ENCODE measurements around the gene CD84. TPM values are rescaled to one million over a fixed set of nuclear protein-coding genes. Genes with fewer than 3 reads are reported as not detected.
"Not testable (repeated sequence)": the region's sequence is repeated elsewhere in the genome, so short reads cannot be mapped to it uniquely, and the experiment has no call there.

Gene CD84
- total RNA-seq, 4 donors from 2014 or later = 1.8 to 5.8 (median 2.4) TPM

- Histone ChIP-seq H3K9me3 (no peaks in the 10 kb centered on the region), H3K27ac (no peak overlapping the region), H3K36me3 (no peaks in the 10 kb centered on the region), H3K4me1 (no peaks in the 10 kb centered on the region), H3K27me3 (no peaks in the 10 kb centered on the region), H3K4me3 (replicated peaks in 1 of 3) (no peak overlapping the region)
- intact Hi-C loops (cut with DNase I) = no loop called here
- no peak for DNase-seq
- 80% methylated on average over 5 of the region's 5 CpGs for WGBS, 2 donors
- TF ChIP-seq POLR2A (IDR thresholded peaks at IDR 0.05) (no peak), CTCF (IDR thresholded peaks at IDR 0.05) (no peak)
Observed at GRCh38 chr1:160538985-160539651, 40.2 kb downstream of the CD84 start.

- WGBS, 2 donors = 94 to 95% methylated on average over 8 of the region's 8 CpGs
- H3K9me3 ChIP-seq = no peaks in the 10 kb centered on the region
- intact Hi-C loops (cut with DNase I) = no loop called here
- H3K4me1 ChIP-seq = no peaks in the 10 kb centered on the region
- no peak overlapping the region for H3K4me3 ChIP-seq (replicated peaks in 1 of 3)
- no peak overlapping the region for H3K27ac ChIP-seq
- TF ChIP-seq CTCF (IDR thresholded peaks at IDR 0.05) (no peak), POLR2A (IDR thresholded peaks at IDR 0.05) (no peak)
- DNase-seq = no peak
- H3K36me3 ChIP-seq = no peaks in the 10 kb centered on the region
- no peaks in the 10 kb centered on the region for H3K27me3 ChIP-seq
Observed at GRCh38 chr1:160537714-160538665, 41.3 kb downstream of the CD84 start.

GRCh38 chr1:160534823-160535605 is 44.3 kb downstream of the CD84 start:
- Histone ChIP-seq H3K36me3 (no peaks in the 10 kb centered on the region), H3K27me3 (no peaks in the 10 kb centered on the region), H3K4me1 (no peaks in the 10 kb centered on the region), H3K4me3 (replicated peaks in 1 of 3) (no peak overlapping the region), H3K27ac (no peak overlapping the region), H3K9me3 (no peaks in the 10 kb centered on the region)
- DNase-seq = no peak
- no peak for TF ChIP-seq POLR2A (IDR thresholded peaks at IDR 0.05)
- TF ChIP-seq CTCF (IDR thresholded peaks at IDR 0.05) = no peak
- intact Hi-C loops (cut with DNase I) = no loop called here
- 79 to 84% methylated on average over 3 of the region's 3 CpGs for WGBS, 2 donors

GRCh38 chr1:160532557-160532813 is 46.8 kb downstream of the CD84 start:
- intact Hi-C loops (cut with DNase I); H3K27me3 ChIP-seq; H3K36me3 ChIP-seq; H3K4me3 ChIP-seq (replicated peaks in 1 of 3); DNase-seq; H3K9me3 ChIP-seq; H3K4me1 ChIP-seq; H3K27ac ChIP-seq: not testable (repeated sequence)
- 80% methylated on average over 3 of the region's 5 CpGs; no CpG with 5 or more reads in 1 of the 2 donors for WGBS, 2 donors

- H3K36me3 ChIP-seq; DNase-seq; H3K4me1 ChIP-seq; intact Hi-C loops (cut with DNase I); H3K9me3 ChIP-seq; H3K4me3 ChIP-seq (replicated peaks in 1 of 3); H3K27ac ChIP-seq; H3K27me3 ChIP-seq: not testable (repeated sequence)
- 89 to 100% methylated on average over 7 to 9 of the region's 29 CpGs for WGBS, 2 donors
Observed at GRCh38 chr1:160531809-160532556, 47.3 kb downstream of the CD84 start.

GRCh38 chr1:160529401-160529952 is 49.8 kb downstream of the CD84 start:
- H3K4me3 ChIP-seq (replicated peaks in 1 of 3); H3K4me1 ChIP-seq; DNase-seq; intact Hi-C loops (cut with DNase I); H3K27ac ChIP-seq; H3K36me3 ChIP-seq; H3K9me3 ChIP-seq; H3K27me3 ChIP-seq: not testable (repeated sequence)
- 40 to 64% methylated on average over 6 of the region's 7 CpGs for WGBS, 2 donors

- H3K27ac ChIP-seq; H3K9me3 ChIP-seq; H3K4me3 ChIP-seq (replicated peaks in 1 of 3); H3K36me3 ChIP-seq; H3K4me1 ChIP-seq; DNase-seq; intact Hi-C loops (cut with DNase I); H3K27me3 ChIP-seq: not testable (repeated sequence)
- WGBS, 2 donors = 83 to 84% methylated on average over 2 of the region's 2 CpGs
Observed at GRCh38 chr1:160523789-160524188, 55.5 kb downstream of the CD84 start.
